ENCODE data around the gene NOTO. TPM values are rescaled to one million over a fixed set of nuclear protein-coding genes. Genes with fewer than 3 reads are reported as not detected.

Gene NOTO
- total and polyA plus RNA-seq, 7 donors: not detected

DNA sequence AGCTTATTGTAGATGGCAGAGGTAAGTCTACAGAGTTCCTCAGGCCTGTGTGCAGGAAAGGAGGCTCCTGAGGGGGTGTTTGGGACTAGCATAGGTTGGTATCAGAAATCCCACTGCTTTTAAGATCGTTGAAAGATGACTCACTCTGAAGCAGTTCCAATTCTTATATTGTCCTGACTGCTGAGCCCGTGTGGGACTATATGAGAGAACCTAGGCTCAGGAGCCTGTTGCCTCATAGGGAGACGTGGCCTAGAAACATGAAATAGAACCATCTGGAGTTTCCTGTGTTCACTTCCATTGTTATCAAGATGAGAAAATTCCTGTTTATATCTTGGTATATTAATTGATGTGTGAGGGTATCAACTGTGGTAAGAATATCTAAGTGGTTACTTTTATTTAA lies 37.4 kb downstream of the NOTO start:
- H3K9me3 ChIP-seq: no peaks in the 10 kb centered on the region
- peaks cover 12 to 60% (median 27%) of the 10 kb centered on the region in 4 donors for H3K36me3 ChIP-seq
- H3K27ac ChIP-seq: no peak overlapping the region
- TF ChIP-seq POLR2AphosphoS5 (IDR thresholded peaks at IDR 0.05): no peak
- no peak for DNase-seq
- H3K27me3 ChIP-seq: no peaks in the 10 kb centered on the region
- WGBS, 2 donors: 52 to 73% methylated on average over 3 of the region's 3 CpGs
- intact Hi-C loops (cut with DNase I): loop anchor here (10.0 kb wide), 1 partner anchor 495 kb away; the partner anchor contains the start of gene TPRKB
- H3K4me3 ChIP-seq: no peak overlapping the region
- H3K4me1 ChIP-seq: peaks cover 0 to 53% (median 43%) of the 10 kb centered on the region in 4 donors

- no peak overlapping the region for H3K4me3 ChIP-seq
- no peaks in the 10 kb centered on the region for H3K9me3 ChIP-seq
- no peak overlapping the region for H3K27ac ChIP-seq
- WGBS, 2 donors: 71 to 72% methylated on average over 5 of the region's 5 CpGs
- peaks cover 0 to 11% (median 6%) of the 10 kb centered on the region in 4 donors for H3K4me1 ChIP-seq
- intact Hi-C loops (cut with DNase I): no loop called here
- H3K36me3 ChIP-seq: peaks cover 19 to 100% (median 63%) of the 10 kb centered on the region in 4 donors
- DNase-seq: no peak
- TF ChIP-seq EP300 (IDR thresholded peaks at IDR 0.05): no peak
- no peak for TF ChIP-seq POLR2AphosphoS5 (IDR thresholded peaks at IDR 0.05)
- TF ChIP-seq POLR2A (IDR thresholded peaks at IDR 0.05): no peak
- TF ChIP-seq, protein P1, sequence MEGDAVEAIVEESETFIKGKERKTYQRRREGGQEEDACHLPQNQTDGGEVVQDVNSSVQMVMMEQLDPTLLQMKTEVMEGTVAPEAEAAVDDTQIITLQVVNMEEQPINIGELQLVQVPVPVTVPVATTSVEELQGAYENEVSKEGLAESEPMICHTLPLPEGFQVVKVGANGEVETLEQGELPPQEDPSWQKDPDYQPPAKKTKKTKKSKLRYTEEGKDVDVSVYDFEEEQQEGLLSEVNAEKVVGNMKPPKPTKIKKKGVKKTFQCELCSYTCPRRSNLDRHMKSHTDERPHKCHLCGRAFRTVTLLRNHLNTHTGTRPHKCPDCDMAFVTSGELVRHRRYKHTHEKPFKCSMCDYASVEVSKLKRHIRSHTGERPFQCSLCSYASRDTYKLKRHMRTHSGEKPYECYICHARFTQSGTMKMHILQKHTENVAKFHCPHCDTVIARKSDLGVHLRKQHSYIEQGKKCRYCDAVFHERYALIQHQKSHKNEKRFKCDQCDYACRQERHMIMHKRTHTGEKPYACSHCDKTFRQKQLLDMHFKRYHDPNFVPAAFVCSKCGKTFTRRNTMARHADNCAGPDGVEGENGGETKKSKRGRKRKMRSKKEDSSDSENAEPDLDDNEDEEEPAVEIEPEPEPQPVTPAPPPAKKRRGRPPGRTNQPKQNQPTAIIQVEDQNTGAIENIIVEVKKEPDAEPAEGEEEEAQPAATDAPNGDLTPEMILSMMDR (IDR thresholded peaks at IDR 0.05): no peak
- no peaks in the 10 kb centered on the region for H3K27me3 ChIP-seq
Observed at GRCh38 chr2:73243884-73244570, 41.7 kb downstream of the NOTO start.

DNA sequence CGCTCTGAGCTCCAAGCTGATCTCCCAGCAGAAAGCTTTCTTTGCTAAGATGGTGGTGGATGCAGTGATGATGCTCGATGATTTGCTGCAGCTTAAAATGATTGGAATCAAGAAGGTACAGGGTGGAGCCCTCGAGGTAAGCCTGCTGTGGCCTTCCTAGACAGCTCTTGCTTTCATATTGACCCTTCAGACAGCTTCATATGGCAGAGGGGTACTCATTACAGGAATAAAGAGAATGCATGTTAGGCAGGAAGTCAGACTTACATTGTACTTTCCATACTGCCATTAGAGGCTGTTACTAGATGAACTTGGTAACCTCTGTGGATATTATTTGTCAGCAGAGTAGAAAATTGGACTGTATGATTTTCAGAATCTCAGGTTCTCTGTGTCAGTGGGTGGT lies 42.2 kb downstream of the NOTO start:
- no peak overlapping the region for H3K27ac ChIP-seq
- peaks cover 0 to 8% (median 3%) of the 10 kb centered on the region in 4 donors for H3K4me1 ChIP-seq
- TF ChIP-seq POLR2A (IDR thresholded peaks at IDR 0.05): no peak
- TF ChIP-seq, protein P1 (IDR thresholded peaks at IDR 0.05): no peak
- H3K9me3 ChIP-seq: no peaks in the 10 kb centered on the region
- DNase-seq: no peak
- intact Hi-C loops (cut with DNase I): no loop called here
- peaks cover 24 to 100% (median 67%) of the 10 kb centered on the region in 4 donors for H3K36me3 ChIP-seq
- H3K27me3 ChIP-seq: no peaks in the 10 kb centered on the region
- 92 to 95% methylated on average over 3 of the region's 3 CpGs for WGBS, 2 donors
- no peak overlapping the region for H3K4me3 ChIP-seq

DNA sequence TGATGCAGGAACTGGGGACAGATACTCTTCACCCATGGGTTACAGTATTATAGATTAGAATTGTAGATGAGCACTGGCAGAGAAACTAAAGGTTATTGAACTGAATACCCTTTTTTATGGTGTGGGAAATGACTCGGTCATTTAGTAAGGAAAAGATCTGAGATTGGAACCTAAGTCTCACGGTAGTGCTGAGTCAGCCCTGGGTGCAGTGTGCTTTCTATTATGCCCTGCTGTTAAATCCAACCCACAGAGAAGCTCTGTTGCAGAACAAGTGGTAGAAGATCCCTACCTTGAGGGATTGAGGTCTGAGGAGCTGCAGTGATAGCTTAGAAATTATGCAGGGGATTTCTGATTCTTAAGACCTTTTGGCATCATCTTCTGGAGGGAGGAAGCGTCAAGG lies 44.5 kb downstream of the NOTO start:
- no peak for TF ChIP-seq EP300 (IDR thresholded peaks at IDR 0.05)
- no peak for TF ChIP-seq POLR2AphosphoS5 (IDR thresholded peaks at IDR 0.05)
- TF ChIP-seq POLR2A (IDR thresholded peaks at IDR 0.05): no peak
- TF ChIP-seq, protein P1 (IDR thresholded peaks at IDR 0.05): no peak
- no peak overlapping the region for H3K4me3 ChIP-seq
- no peaks in the 10 kb centered on the region for H3K9me3 ChIP-seq
- peaks cover 42 to 100% (median 81%) of the 10 kb centered on the region in 4 donors for H3K36me3 ChIP-seq
- H3K27me3 ChIP-seq: no peaks in the 10 kb centered on the region
- WGBS, 2 donors: 76 to 81% methylated on average over 3 of the region's 3 CpGs
- no peak for DNase-seq
- peaks cover 0 to 7% (median 0%) of the 10 kb centered on the region in 4 donors for H3K4me1 ChIP-seq
- intact Hi-C loops (cut with DNase I): no loop called here
- H3K27ac ChIP-seq: no peak overlapping the region

DNA sequence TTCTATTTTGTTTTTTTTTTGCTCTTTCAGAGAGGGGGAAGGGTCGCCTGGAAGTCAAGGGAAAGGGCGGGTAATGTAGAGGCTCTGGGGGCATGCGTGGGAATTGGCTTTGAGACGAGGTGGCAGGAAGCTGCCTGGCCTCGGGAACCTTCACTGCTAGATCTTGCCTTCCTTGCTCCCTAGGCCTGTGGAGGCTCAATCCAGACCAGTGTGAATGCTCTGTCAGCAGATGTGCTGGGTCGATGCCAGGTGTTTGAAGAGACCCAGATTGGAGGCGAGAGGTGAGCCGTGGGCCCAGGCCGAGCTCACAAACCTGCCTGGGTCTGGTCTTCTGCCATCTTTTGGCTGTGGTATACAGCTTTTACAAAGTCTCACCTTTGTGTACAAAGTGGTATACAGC lies 47.3 kb downstream of the NOTO start:
- intact Hi-C loops (cut with DNase I): no loop called here
- WGBS, 2 donors: 82 to 88% methylated on average over 9 of the region's 9 CpGs
- no peaks in the 10 kb centered on the region for H3K9me3 ChIP-seq
- no peak overlapping the region for H3K4me3 ChIP-seq
- H3K27me3 ChIP-seq: no peaks in the 10 kb centered on the region
- peaks cover 42 to 100% (median 91%) of the 10 kb centered on the region in 4 donors for H3K36me3 ChIP-seq
- no peak for DNase-seq
- H3K4me1 ChIP-seq: peaks cover 0 to 7% (median 0%) of the 10 kb centered on the region in 4 donors
- no peak overlapping the region for H3K27ac ChIP-seq
- TF ChIP-seq POLR2A (IDR thresholded peaks at IDR 0.05) (no peak), POLR2AphosphoS5 (IDR thresholded peaks at IDR 0.05) (no peak), EP300 (IDR thresholded peaks at IDR 0.05) (no peak)
- TF ChIP-seq, protein P1 (IDR thresholded peaks at IDR 0.05): no peak

Measured in sigmoid colon (tissue), 7 donors.